ENCODE results near the gene MAN2A2.

GRCh38 chr15:90949979-90950675 lies 47.0 kb downstream of the MAN2A2 start:
- no peak for TF ChIP-seq FOXK2 (IDR thresholded peaks at IDR 0.05)
- no peak for TF ChIP-seq L3MBTL2 (conservative IDR thresholded peaks at IDR 0.05)
- no peak for TF ChIP-seq ZNF384 (IDR thresholded peaks at IDR 0.05)
- TF ChIP-seq HDGF (IDR thresholded peaks at IDR 0.05; ENCODE audit: borderline replicate concordance): no peak
- TF ChIP-seq FOXA1 (IDR thresholded peaks at IDR 0.05): no peak
- no peak for TF ChIP-seq LEF1 (IDR thresholded peaks at IDR 0.05; ENCODE audit: borderline replicate concordance)
- TF ChIP-seq NFRKB (IDR thresholded peaks at IDR 0.05): no peak
- TF ChIP-seq BHLHE40 (IDR thresholded peaks at IDR 0.05; ENCODE audit: borderline replicate concordance): no peak
- TF ChIP-seq SP1 (IDR thresholded peaks at IDR 0.05): no peak
- no peak for TF ChIP-seq ELF4 (IDR thresholded peaks at IDR 0.05)
- no peak for TF ChIP-seq TARDBP (IDR thresholded peaks at IDR 0.05)
- no peak for TF ChIP-seq FOXM1 (IDR thresholded peaks at IDR 0.05; ENCODE audit: borderline replicate concordance)
- TF ChIP-seq ARNT (IDR thresholded peaks at IDR 0.05): no peak
- TF ChIP-seq SUZ12 (IDR thresholded peaks at IDR 0.05): no peak

Data from HEK293T (cell line).